Measurements from ENCODE around the gene PPARD. TPM values are rescaled to one million over a fixed set of nuclear protein-coding genes. Genes with fewer than 3 reads are reported as not detected.

The PPARD gene
- polyA plus RNA-seq, 3 donors: 1.2 to 22.0 (median 2.4) TPM

DNA sequence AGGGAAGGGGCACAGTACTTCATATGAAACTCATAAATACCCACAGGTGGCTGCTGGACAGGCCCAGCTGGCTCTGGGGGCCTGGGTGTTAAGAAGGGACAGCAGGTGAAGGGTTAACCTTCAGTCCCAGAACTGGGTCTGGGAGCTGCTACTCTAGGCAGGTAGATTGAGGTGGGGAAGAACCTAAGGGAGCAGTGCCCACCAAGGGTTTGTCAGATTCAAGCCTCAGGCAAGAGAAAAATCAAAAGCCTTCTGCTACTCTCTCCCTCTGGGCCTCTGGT, 131.4 kb downstream of the PPARD start:
- H3K9me3 ChIP-seq (replicated peaks in 1 of 2; ENCODE audit: control insufficient read depth in 1 of 2, insufficient read depth in 1 of 2, low read length in 2 of 2): no peaks in the 10 kb centered on the region
- H3K4me3 ChIP-seq (replicated peaks in 1 of 3; ENCODE audit: low read depth in 2 of 3, low read length in 3 of 3): no peak overlapping the region
- no peak for DNase-seq
- peaks cover 16 to 20% of the 10 kb centered on the region in 2 donors for H3K4me1 ChIP-seq (ENCODE audit: control insufficient read depth in 1 of 2, insufficient read depth in 2 of 2, low read length in 2 of 2)
- peaks cover 23% of the 10 kb centered on the region for H3K79me2 ChIP-seq (ENCODE audit: insufficient read depth, low read length)
- Mint-ChIP-seq H3K36me3 (peaks cover 41 to 53% of the 10 kb centered on the region in 2 donors), H3K4me3 (no peak overlapping the region), H3K9me3 (peaks cover 0 to 3% (median 0%) of the 10 kb centered on the region in 7 donors), H3K27ac (peak overlapping the region in 1 of 7 donors; percentile 30), H3K27me3 (ENCODE audit: low read depth in 3 of 3) (peaks cover 0 to 6% (median 5%) of the 10 kb centered on the region in 3 donors), H3K4me1 (peaks cover 29% of the 10 kb centered on the region)
- H2AFZ ChIP-seq (ENCODE audit: insufficient read depth, low read depth, low read length, poor library complexity, severe bottlenecking): no peak overlapping the region
- H3K4me2 ChIP-seq (replicated peaks; ENCODE audit: extremely low read depth, low read length, poor library complexity, severe bottlenecking): no peak overlapping the region
- intact Hi-C loops (cut with micrococcal nuclease): no loop called here
- peaks cover 34 to 49% of the 10 kb centered on the region in 2 donors for H3K36me3 ChIP-seq (replicated peaks in 1 of 2; ENCODE audit: control insufficient read depth in 1 of 2, insufficient read depth in 2 of 2, low read length in 2 of 2)
- TF ChIP-seq, protein P1, sequence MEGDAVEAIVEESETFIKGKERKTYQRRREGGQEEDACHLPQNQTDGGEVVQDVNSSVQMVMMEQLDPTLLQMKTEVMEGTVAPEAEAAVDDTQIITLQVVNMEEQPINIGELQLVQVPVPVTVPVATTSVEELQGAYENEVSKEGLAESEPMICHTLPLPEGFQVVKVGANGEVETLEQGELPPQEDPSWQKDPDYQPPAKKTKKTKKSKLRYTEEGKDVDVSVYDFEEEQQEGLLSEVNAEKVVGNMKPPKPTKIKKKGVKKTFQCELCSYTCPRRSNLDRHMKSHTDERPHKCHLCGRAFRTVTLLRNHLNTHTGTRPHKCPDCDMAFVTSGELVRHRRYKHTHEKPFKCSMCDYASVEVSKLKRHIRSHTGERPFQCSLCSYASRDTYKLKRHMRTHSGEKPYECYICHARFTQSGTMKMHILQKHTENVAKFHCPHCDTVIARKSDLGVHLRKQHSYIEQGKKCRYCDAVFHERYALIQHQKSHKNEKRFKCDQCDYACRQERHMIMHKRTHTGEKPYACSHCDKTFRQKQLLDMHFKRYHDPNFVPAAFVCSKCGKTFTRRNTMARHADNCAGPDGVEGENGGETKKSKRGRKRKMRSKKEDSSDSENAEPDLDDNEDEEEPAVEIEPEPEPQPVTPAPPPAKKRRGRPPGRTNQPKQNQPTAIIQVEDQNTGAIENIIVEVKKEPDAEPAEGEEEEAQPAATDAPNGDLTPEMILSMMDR (IDR thresholded peaks at IDR 0.05): no peak
- H4K20me1 ChIP-seq (ENCODE audit: insufficient read depth, low read length): peaks cover 50% of the 10 kb centered on the region
- no peak overlapping the region for H3K27ac ChIP-seq (ENCODE audit: low read depth in 1 of 2, low read length in 2 of 2)
- H3K27me3 ChIP-seq (ENCODE audit: control insufficient read depth in 2 of 2, insufficient read depth in 2 of 2, low read length in 2 of 2): no peaks in the 10 kb centered on the region
- H3K9ac ChIP-seq (ENCODE audit: insufficient read depth, low read length, poor library complexity, severe bottlenecking): no peak overlapping the region

DNA sequence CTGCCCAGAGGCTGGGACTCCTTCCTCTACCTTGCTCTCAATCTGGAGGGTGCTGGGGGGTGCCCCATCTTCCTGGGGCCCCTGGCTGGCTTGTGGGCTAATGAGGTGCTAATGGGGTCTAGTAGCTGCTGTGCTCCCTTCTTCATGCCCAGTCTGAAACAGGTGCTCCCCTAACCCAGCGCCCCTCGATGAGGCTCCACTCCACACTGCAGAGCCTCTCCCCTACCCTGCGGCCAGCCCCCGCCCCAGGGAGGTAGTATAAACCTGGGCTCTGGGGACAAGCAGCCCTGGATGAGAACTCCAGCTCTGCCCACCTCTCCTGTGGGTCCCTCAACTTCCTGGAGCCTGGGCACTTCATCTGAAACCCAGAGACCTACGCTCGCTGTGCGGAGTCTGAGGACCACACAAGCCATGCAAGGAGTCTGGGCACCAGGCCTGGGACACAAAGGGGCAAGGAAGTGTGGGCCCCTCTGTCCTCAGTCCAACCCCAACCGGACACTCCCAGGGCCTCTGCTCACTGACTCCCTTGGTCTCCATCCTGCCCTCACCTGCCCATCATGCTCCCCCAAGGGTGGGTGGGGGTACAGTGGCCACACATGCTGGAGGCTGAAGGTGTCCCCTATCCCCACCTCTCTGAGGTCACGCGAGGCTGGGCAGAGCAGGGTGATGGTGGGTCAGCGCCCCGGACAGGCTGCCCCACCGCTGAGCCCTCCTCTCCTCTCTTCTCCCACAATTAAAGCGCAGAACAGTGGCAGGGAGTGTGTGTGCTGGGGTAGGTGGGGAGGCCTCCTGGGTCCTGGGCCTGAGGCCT, 132.0 kb downstream of the PPARD start:
- TF ChIP-seq, protein P1 (IDR thresholded peaks at IDR 0.05): no peak
- intact Hi-C loops (cut with micrococcal nuclease): no loop called here
- Histone ChIP-seq H3K27me3 (ENCODE audit: control insufficient read depth in 2 of 2, insufficient read depth in 2 of 2, low read length in 2 of 2) (no peaks in the 10 kb centered on the region), H2AFZ (ENCODE audit: insufficient read depth, low read depth, low read length, poor library complexity, severe bottlenecking) (no peak overlapping the region), H3K4me1 (ENCODE audit: control insufficient read depth in 1 of 2, insufficient read depth in 2 of 2, low read length in 2 of 2) (peaks cover 11 to 14% of the 10 kb centered on the region in 2 donors), H3K4me3 (replicated peaks in 1 of 3; ENCODE audit: low read depth in 2 of 3, low read length in 3 of 3) (no peak overlapping the region), H4K20me1 (ENCODE audit: insufficient read depth, low read length) (peaks cover 44% of the 10 kb centered on the region), H3K36me3 (replicated peaks in 1 of 2; ENCODE audit: control insufficient read depth in 1 of 2, insufficient read depth in 2 of 2, low read length in 2 of 2) (peaks cover 34 to 49% of the 10 kb centered on the region in 2 donors), H3K27ac (ENCODE audit: low read depth in 1 of 2, low read length in 2 of 2) (no peak overlapping the region), H3K79me2 (ENCODE audit: insufficient read depth, low read length) (peaks cover 17% of the 10 kb centered on the region), H3K9ac (ENCODE audit: insufficient read depth, low read length, poor library complexity, severe bottlenecking) (no peak overlapping the region), H3K4me2 (replicated peaks; ENCODE audit: extremely low read depth, low read length, poor library complexity, severe bottlenecking) (no peak overlapping the region), H3K9me3 (replicated peaks in 1 of 2; ENCODE audit: control insufficient read depth in 1 of 2, insufficient read depth in 1 of 2, low read length in 2 of 2) (no peaks in the 10 kb centered on the region)
- Mint-ChIP-seq H3K4me1 (peaks cover 27% of the 10 kb centered on the region), H3K27me3 (ENCODE audit: low read depth in 3 of 3) (peaks cover 0 to 5% (median 5%) of the 10 kb centered on the region in 3 donors), H3K9me3 (peaks cover 0 to 3% (median 0%) of the 10 kb centered on the region in 7 donors), H3K27ac (peak overlapping the region in 3 of 7 donors; percentile 7 to 69 (median 30)), H3K36me3 (peaks cover 40 to 52% of the 10 kb centered on the region in 2 donors), H3K4me3 (no peak overlapping the region)
- DNase-seq: no peak
- 92% methylated on average over 6 of the region's 14 CpGs for WGBS (ENCODE audit: insufficient coverage)
